Hepatocyte (in vitro differentiated cells): ENCODE data around the gene RABGAP1. TPM values are rescaled to one million over a fixed set of nuclear protein-coding genes. Genes with fewer than 3 reads are reported as not detected.

Experiments used
- DNase-seq: peaks from one replicate; pipeline ENCODE4 v3.0.0-alpha.2; 2016; ENCODE audit warnings: low spot score
- H2AFZ ChIP-seq: fragments of 200-600 bp; sonication (generic); 2 replicates; pipeline ENCODE4 v1.6.0; 2016; ENCODE audit warnings: antibody characterized with exemption, mild to moderate bottlenecking
- H3K27ac ChIP-seq: fragments of 200-600 bp; sonication (generic); 2 replicates; pipeline ENCODE4 v1.5.1; 2016; ENCODE audit warnings: mild to moderate bottlenecking
- H3K27me3 ChIP-seq: fragments of 200-600 bp; sonication (generic); 2 replicates; pipeline ENCODE4 v1.6.1; 2016
- H3K36me3 ChIP-seq: fragments of 200-600 bp; sonication (generic); replicated peaks from 2 replicates; pipeline ENCODE4 v1.5.1; 2016; ENCODE audit warnings: low read depth; ENCODE audit not compliant: insufficient read depth
- H3K4me1 ChIP-seq: fragments of 200-600 bp; sonication (generic); 2 replicates; pipeline ENCODE4 v1.5.1; 2016; ENCODE audit warnings: mild to moderate bottlenecking, moderate library complexity; ENCODE audit not compliant: insufficient read depth
- H3K4me2 ChIP-seq: fragments of 200-600 bp; sonication (generic); 2 replicates; pipeline ENCODE4 v1.6.0; 2016
- H3K4me3 ChIP-seq: fragments of 200-600 bp; sonication (generic); 2 replicates; pipeline ENCODE4 v1.5.1; 2016; ENCODE audit warnings: mild to moderate bottlenecking
- H3K79me2 ChIP-seq: fragments of 200-600 bp; sonication (generic); 2 replicates; pipeline ENCODE4 v1.6.0; 2017; ENCODE audit warnings: mild to moderate bottlenecking
- H3K9me2 ChIP-seq: fragments of 200-600 bp; sonication (generic); replicated peaks from 2 replicates; pipeline ENCODE4 v1.6.0; 2017; ENCODE audit warnings: mild to moderate bottlenecking; ENCODE audit not compliant: insufficient read depth
- H3K9me3 ChIP-seq: fragments of 200-600 bp; sonication (generic); 2 replicates; pipeline ENCODE4 v1.5.1; 2016; ENCODE audit warnings: low read depth, mild to moderate bottlenecking
- H4K20me1 ChIP-seq: fragments of 200-600 bp; sonication (generic); 2 replicates; pipeline ENCODE4 v1.6.0; 2016; ENCODE audit warnings: mild to moderate bottlenecking; ENCODE audit not compliant: insufficient read depth, poor library complexity, severe bottlenecking
- CTCF ChIP-seq: fragments of 200-600 bp; sonication (generic); IDR thresholded peaks from 2 replicates; pipeline ENCODE4 v1.5.1; 2016; ENCODE audit warnings: antibody characterized with exemption, mild to moderate bottlenecking; ENCODE audit not compliant: poor library complexity
- EZH2 ChIP-seq: fragments of 200-600 bp; sonication (generic); IDR thresholded peaks from 2 replicates; pipeline ENCODE4 v1.6.1; 2016; ENCODE audit warnings: antibody characterized with exemption, mild to moderate bottlenecking, borderline replicate concordance
- EZH2phosphoT487 ChIP-seq: fragments of 200-600 bp; sonication (generic); IDR thresholded peaks from one replicate; pipeline ENCODE4 v1.6.1; 2018; ENCODE audit warnings: antibody characterized with exemption, mild to moderate bottlenecking, low read depth, moderate library complexity; ENCODE audit not compliant: unreplicated experiment, severe bottlenecking
- WGBS: methylation state at CpG from one replicate; pipeline ENCODE4 v1.1.6; 2016; ENCODE audit warnings: low lambda C conversion rate; ENCODE audit errors: missing lambda C conversion rate; 5-methylcytosine and 5-hydroxymethylcytosine counted together
- polyA plus RNA-seq: library from polyadenylated mRNA; unstranded; fragments of >200 nt; fragmentation: Nextera tagmentation; extraction: Ambion mirVana; gene quantifications from 2 replicates; pipeline ENCODE4 v1.2.1, GENCODE V29; 2016
- total RNA-seq: library from RNA; depleted of rRNA; stranded (reverse); fragments of >200 nt; gene quantifications from 2 replicates; pipeline ENCODE4 v1.2.3, GENCODE V29; 2014

The RABGAP1 gene
- total and polyA plus RNA-seq, 2 experiments from 2014 or later: 26.8 to 58.4 TPM

GRCh38 chr9:122944960-122945888 lies 4.4 kb downstream of the RABGAP1 start:
- Histone ChIP-seq H3K27ac (peak overlapping the region; percentile 13), H3K36me3 (no peaks in the 10 kb centered on the region), H3K4me3 (no peak overlapping the region), H3K4me2 (no peak overlapping the region), H3K4me1 (peaks cover 16% of the 10 kb centered on the region), H4K20me1 (peaks cover 81% of the 10 kb centered on the region), H2AFZ (no peak overlapping the region), H3K9me3 (no peaks in the 10 kb centered on the region), H3K79me2 (peaks cover 93% of the 10 kb centered on the region), H3K9me2 (no peaks in the 10 kb centered on the region), H3K27me3 (no peaks in the 10 kb centered on the region)
- TF ChIP-seq EZH2phosphoT487 (no peak), EZH2 (no peak), CTCF (no peak)
- DNase-seq: no peak
- 86% methylated on average over 4 of the region's 4 CpGs for WGBS

- Histone ChIP-seq H3K79me2 (peaks cover 100% of the 10 kb centered on the region), H3K27me3 (no peaks in the 10 kb centered on the region), H3K4me1 (peaks cover 14% of the 10 kb centered on the region)
Observed at GRCh38 chr9:122946461-122947005, 5.7 kb downstream of the RABGAP1 start.

GRCh38 chr9:122948313-122948712 lies 7.5 kb downstream of the RABGAP1 start:
- H3K27me3 ChIP-seq: no peaks in the 10 kb centered on the region
- no peaks in the 10 kb centered on the region for H3K9me3 ChIP-seq
- H3K4me3 ChIP-seq: no peak overlapping the region
- H3K79me2 ChIP-seq: peaks cover 100% of the 10 kb centered on the region
- H3K4me2 ChIP-seq: peak overlapping the region; percentile 42
- TF ChIP-seq EZH2: no peak
- no peak for TF ChIP-seq CTCF
- TF ChIP-seq EZH2phosphoT487: no peak
- peaks cover 91% of the 10 kb centered on the region for H4K20me1 ChIP-seq
- DNase-seq: no peak
- no peak overlapping the region for H2AFZ ChIP-seq
- H3K27ac ChIP-seq: peak overlapping the region; percentile 50
- H3K9me2 ChIP-seq: no peaks in the 10 kb centered on the region
- 89% methylated on average over 3 of the region's 3 CpGs for WGBS
- no peaks in the 10 kb centered on the region for H3K36me3 ChIP-seq
- peaks cover 6% of the 10 kb centered on the region for H3K4me1 ChIP-seq

More at GRCh38 chr9:122946461-122947005, 5.7 kb downstream of the RABGAP1 start:
- TF ChIP-seq CTCF (no peak), EZH2 (no peak), EZH2phosphoT487 (no peak)
- Histone ChIP-seq H3K9me2 (no peaks in the 10 kb centered on the region), H4K20me1 (peaks cover 91% of the 10 kb centered on the region), H3K4me2 (peak overlapping the region; percentile 12), H3K9me3 (no peaks in the 10 kb centered on the region), H3K4me3 (no peak overlapping the region), H3K36me3 (no peaks in the 10 kb centered on the region), H3K27ac (peak overlapping the region; percentile 4), H2AFZ (no peak overlapping the region)
- no peak for DNase-seq
- WGBS: 84% methylated on average over 1 of the region's 1 CpG
